SK-N-MC (cell line): ENCODE data around the gene TCERG1L.

Source experiments
- EZH2 ChIP-seq: fragments of 200-600 bp; sonication (generic); IDR thresholded peaks from one replicate; pipeline ENCODE4 v1.6.1; 2017; ENCODE audit warnings: antibody characterized with exemption
- POLR2AphosphoS5 ChIP-seq: IDR thresholded peaks from 2 replicates; pipeline ENCODE4 v1.6.1; 2012; ENCODE audit warnings: mild to moderate bottlenecking, low read depth, low read length, borderline replicate concordance

- no peak for TF ChIP-seq EZH2
- TF ChIP-seq POLR2AphosphoS5, result no peak
These were observed 66.0 kb downstream of the TCERG1L start for GRCh38 chr10:131245475-131246059.
